NCI-H526 treated with DMSO at 0.1 percent for 48 hours (cell line): Measurements from ENCODE around the gene SELENOF.
A peak's percentile ranks its signal among the peaks of the same experiment; 100 is the strongest.

ENCODE experiments used
- DNase-seq: peaks from one replicate; lab custom pipeline; 2025; lab: John Stamatoyannopoulos, UW

SELENOF gene

DNA sequence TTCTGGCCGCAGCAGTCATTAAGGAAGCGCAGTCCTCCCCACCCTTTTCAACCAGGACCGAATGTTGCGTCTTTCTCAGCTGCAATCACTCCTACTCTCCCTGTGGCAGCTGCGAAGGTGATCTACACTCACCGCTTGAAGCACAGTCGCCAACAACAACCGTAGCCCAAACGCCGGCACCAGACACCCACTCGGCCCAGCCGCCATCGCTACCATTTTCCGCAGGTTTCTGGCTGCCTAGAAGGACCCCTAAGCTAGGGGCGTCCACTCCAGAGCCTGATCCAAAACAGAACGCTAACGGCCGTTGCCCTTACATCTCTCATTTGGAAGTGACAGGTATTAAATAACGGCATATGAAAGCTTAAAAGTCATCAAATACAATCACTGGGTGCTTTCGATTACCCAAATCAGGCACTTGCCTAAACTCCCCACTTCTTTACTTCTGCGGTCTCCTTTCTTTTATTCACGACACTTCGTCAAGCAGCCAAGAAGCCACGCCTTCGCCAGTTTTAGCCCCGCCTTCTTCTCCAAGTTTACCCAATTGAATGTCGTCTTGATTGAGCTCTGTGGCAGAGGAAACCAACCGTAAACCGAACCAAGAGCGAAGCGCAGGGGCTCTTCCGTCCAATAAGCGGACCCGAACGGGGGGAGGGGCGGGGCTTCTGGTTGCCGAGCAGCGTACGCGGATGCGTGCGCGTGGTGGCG lies at the start of gene SELENOF:
Gene SELENOF, minus strand, starts transcription at position 231 of the 705 bp plus-strand sequence. Its CDS starts 15 bp downstream, at position 216.
- peak; percentile 99 for DNase-seq

DNA sequence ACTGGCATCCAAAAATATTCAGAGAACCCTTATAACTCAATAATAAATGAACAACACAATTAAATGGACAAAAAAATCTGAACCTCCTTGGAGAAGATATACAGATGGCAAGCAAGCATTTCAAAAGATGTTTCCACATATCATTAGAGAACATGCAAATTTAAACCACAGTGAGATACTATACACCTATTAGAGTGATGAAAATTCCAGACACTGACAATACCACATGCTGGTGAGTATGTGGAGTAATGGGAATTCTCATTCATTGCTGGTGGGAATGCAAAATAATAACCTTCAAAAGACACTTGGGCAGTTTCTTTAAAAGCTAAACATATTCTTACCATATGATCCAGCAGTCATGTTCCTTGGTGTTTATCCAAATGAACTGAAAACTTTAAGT lies 46.6 kb upstream of the SELENOF start:
- DNase-seq: no peak

DNA sequence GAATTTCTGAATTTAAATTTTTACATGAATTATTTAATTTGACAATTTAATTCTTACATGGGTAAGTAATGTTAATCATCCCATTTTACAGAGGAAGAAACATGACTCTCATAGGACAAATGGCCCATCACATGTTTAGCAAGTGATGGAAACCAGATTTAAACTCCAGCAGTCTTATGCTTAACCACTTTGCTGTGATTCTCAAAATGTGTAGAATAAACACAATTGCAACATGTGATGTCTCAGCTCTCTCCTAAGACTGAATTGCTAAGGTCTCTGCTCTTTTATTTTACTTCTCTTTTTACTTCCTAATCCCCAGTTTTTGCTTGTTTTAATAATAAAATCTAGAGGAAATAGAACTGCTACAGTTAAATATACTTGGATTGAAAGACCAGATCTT lies 43.3 kb upstream of the SELENOF start:
- no peak for DNase-seq

DNA sequence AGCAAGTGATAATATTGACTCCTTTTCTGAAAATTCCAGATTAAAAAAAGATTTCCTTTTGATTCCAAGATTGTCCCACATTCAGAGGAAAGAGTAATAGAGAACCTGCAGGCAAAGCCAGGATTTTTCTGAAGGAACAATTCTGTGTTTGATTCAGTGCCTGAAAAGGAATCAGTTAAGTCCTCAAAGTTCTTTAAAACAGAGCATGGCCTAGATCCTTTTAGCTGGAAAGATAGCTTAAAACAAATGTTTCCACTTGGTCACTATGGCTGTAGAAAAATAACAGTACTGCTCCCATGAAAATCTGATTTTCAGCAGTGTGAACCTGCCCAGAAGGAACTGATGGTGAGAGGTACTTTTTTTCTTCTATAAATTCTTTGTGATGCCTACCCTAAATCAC lies 42.3 kb upstream of the SELENOF start:
- no peak for DNase-seq

DNA sequence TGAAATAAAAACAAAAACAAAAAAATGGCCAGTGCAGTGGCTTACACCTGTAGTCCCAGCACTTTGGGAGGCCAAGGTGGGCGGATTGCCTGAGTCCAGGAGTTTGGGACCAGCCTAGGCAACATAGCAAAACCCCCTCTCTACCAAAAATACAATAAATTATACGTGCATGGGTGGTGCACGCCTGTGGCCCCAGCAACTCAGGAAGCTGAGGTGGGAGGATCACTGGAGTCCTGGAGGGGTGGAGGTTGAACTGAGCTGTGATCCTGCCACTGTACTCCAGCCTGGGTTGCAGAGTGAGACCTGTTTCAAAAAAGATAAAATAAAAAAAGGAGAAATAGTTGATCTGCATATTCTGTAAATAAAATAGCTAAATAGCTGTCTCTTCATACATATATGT lies 41.8 kb upstream of the SELENOF start:
- DNase-seq: no peak

DNA sequence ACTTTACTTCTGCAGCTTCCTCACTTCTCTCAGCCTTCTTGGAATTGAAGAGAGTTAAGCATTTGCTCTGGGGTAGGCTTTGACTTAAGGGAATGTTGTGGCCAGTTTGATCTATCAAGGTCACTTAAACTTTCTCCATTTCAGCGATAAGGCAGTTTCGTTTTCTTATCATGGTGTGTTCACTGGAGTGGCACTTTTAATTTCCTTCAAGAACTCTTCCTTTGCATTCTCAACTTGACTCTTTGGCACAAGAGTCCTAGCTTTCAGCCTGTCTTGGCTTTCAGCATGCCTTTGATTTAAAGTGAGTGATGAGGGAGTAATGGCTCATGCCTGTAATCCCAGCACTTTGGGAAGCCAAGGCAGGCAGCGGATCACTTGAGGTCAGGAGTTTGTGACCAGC lies 39.2 kb upstream of the SELENOF start:
- DNase-seq: no peak

DNA sequence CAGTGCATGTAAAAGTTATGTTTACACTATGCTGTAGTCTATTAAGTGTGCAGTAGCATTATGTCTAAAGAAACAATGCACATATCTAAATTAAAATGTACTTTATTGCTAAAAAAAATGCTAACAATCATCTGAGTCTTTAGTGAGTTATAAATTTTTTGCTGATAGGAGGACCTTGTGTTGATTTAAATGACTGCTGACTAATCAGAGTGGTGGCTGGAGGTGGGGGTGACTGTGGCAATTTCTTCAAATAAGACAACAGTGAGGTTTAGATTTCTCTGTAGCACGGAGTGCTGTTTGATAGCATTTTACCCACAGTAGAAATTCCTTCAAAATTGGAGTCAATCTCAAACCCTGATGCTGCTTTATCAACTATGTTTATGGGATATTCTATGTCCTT lies 37.5 kb upstream of the SELENOF start:
- no peak for DNase-seq

DNA sequence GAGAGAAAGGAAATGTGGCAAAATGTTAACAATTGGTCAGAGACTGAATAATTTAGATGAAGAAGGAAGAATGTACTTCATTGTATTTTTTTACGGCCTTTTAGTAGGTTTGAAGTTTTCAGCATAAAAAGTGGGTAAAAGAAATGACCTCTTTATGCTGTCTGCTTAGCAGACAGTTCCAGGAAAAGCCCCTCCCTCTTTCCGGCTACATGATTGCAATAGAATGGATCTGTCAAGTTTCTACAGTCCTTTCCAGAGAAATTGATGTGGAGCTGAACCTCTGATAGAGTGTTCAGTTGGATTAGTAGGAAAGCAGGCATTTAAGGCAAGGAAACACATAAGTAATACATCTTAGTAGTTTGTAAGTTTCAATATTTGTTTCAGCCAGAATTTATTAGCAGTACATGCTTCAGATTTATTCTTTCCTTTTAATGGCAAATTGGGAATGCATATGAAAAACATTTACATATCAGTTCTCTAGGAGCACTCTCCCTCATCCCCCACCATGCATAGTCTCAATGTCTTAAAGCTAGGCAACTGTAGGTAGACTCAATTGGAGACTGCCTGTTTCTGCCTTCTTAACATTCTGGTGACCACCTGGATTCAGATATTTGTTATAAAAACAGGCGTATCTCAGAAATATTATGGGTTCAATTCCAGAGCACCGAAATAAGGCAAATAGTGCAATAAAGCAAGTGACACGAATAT lies 36.9 kb upstream of the SELENOF start:
- DNase-seq: no peak

DNA sequence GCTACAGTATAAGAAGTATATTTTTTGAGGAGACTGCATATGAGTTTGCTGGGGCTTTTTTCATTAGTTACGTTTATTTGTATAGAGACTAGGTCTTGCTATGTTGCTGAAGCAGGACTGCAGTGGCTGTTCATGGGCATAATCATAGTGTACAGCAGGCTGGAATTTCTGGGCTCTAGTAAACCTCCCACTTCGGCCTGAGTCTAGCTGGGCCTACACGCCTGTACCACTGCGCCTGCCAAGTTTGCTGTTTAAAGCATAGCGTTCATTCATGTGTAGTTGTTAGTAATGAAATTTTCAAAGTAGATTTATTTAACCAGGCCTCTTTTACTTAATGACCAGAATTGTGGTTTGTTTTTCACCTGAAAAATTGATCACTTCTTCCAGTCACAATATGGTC lies 34.3 kb upstream of the SELENOF start:
- DNase-seq: no peak

DNA sequence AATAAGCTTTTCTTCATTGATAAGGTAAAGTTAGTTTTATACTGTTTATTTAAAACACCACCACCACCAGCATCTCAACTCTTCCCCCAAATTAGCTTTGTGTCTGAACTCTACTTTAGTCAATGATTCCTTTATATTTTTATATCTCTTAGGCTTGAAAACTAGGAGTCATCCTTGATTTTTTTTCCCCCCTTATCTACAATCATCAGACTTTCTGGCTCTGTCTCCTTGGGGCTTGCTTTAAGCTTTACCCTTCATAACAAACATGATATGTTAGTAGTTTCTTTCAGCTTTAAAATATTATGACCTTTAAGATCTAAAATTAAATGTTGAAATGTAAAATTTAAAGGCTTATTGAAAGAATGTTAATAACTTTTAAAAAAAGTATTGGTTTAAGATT lies 28.8 kb upstream of the SELENOF start:
- no peak for DNase-seq

DNA sequence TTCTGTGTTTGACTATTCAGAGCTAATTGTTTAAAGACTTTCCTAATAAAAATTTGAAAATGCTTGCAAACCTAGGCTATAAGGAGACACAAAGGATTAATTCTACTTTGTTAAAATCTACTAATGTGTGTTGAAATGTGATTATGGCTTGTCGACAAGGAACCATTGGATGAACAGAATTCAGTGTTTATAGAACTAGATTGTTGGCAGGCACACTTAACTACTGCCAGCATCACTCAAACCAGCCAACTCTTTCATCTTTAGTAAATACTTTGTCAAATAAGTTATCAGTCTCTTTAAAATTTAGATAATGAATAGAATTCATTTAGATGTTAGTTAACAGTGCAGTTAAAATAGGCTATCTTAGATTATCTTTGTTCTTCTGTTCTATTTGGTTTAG lies 28.1 kb upstream of the SELENOF start:
- DNase-seq: no peak

DNA sequence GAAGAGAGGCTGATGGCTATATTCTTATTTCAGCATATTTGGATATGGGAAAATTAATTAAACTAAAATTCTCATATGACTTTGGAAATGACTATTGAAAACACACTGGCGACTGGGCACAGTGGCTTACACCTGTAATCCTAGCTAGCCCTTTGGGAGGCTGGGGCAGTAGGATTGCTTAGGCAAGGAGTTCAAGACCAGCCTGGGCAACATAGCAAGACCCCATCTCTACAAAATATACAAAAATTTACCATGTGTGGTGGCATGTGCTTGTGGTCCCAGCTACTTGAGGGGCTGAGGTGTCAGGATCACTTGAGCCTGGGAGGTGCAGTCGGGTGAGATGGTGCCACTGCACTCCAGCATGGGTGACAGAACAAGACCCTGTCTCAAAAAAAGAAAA lies 26.7 kb upstream of the SELENOF start:
- DNase-seq: no peak

DNA sequence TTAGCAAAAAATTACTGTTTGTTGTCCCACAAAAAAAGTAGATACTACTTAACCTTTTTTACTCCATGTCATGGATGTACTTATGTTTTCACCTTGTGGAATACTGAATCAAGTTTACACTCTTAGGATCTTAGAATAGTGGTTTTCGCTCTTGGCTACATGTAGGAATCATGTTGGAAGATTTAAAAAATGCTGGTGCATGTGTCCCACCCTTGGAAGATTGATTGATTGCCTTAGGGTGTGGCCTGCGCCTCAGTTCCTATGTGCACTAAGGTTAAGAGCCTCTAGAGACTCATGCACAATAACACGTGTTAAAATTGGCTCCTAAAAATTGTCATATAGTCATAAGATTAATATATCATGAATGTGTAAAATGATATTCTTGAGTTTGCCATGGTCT lies 25.5 kb upstream of the SELENOF start:
- no peak for DNase-seq

DNA sequence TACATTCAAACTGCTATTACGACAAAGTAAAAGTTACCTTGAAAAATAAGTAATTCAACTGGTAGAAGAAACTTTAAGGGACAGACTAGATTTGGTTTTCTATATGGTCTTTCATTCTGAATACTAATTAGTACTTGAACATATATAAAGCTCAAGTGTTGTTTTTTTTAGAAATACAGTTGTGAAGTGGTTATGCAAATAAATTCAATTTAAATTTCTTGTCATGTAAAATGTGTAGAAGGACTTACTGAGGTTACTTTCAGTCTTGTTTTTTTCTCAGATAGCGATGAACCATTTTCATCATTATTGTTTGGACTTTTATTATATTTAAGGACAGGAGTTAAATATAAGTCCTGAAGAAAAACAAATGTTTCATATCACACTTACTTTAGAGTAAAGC lies 24.9 kb upstream of the SELENOF start:
- no peak for DNase-seq

DNA sequence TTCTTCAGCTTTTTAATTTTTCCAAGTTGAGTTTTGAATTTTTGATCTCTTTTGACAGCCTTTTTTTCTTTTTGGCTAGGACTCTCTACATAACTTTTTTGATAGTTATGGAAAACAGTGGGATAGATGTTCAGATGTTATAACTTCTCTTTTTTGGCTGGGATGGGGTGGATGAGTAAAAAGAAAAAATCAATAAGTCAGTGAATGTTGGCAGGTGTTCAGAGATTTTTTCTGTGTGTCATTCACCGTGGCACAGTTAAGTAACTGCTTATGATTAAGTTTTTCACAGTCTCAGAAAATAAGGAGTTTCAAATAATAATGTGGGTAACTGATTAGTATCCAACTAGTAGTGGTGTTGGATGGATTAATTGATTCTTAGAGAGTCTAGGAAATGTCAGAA lies 24.5 kb upstream of the SELENOF start:
- DNase-seq: no peak

DNA sequence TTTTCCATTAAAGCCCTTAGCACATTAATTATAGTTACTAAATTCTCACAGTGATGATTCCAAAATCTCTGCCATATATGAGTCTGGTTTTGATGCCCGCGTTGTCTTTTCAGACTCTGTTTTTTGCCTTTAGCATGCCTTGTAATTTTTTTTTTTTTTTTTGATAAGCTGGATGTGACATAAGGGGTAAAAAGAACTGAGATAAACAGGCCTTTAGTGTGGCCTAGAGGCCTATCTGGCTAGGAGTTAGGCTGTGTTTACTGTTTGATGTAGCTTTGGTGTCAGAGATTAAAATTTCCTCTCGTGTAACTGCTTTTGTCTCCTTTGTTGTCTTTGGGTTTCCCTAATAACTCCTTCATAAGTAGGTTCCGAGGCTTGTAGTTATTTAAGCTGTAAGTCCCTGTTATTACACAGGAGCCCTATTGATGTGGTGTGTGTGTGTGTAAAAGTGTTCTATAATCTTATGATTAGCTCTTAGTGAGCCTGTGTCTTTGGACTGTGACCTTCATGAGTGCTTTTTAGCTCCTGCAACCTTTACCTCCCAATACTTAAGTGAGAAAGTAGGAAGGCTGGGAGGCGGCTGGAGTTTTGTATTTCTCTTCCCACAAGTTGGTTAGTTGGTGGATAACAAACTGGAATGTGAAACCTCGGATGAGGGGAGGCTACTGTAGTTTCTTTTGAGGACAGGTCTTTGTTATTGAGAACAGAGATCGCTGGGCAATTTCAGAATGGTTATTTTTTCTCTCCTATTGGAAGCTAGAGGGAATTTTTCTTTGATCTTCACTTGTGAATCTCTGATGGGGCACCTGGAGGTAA lies 19.8 kb upstream of the SELENOF start:
- no peak for DNase-seq

DNA sequence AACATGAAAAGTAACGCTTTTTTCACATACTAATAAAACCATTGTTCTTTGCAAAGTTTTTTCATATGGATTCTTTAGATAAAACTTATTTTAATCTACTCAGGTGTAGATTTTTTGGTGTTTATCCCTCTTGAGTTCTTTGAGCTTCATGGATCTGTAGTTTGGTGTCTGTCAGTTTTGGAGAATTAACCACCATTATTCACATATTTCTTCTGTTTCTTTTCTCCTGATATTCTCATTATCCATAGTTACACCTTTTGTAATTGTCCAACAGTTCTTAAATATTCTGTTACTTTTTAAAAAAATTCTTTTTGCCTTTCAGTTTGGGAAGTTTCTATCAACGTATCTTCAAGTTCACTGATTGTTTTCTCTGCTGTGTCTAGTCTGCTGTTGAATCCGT lies 19.1 kb upstream of the SELENOF start:
- no peak for DNase-seq

DNA sequence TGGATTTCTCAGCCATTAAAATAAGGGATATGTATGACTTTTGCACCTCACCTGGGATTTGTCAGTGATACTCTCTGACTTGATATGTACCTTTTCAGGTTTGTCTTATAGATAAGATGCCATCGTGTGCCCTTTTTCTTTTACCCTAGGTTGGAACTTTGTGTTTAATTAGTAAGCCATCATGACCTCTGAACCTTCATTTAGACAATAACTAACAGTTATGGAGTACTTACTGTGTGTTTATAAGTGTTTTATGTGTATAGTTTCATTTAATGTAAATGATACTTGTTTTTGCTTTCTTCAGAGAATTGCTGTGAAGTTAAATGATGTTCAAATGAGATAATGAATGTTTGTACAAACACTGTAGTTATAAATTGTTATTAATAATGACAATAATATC lies 14.9 kb upstream of the SELENOF start:
- DNase-seq: no peak

DNA sequence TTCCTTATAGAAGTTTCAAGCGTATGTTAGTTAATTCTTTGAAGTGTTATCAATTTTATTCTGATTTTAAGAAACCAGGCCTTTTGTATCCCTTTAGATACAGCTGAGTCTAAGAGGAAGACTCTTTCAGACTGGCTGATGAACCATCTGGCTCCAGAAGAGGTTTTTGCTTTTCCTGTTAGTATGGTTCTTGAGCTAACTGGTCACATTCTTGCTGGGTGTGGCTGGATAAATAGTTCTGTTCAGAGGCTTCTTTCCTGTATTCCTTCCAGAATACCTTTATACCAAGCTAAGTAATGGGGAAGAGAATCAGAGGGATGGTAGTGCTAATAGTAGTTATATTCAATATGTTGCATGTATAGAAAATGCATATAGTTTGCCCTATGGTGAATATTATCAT lies 13.0 kb upstream of the SELENOF start:
- DNase-seq: no peak

DNA sequence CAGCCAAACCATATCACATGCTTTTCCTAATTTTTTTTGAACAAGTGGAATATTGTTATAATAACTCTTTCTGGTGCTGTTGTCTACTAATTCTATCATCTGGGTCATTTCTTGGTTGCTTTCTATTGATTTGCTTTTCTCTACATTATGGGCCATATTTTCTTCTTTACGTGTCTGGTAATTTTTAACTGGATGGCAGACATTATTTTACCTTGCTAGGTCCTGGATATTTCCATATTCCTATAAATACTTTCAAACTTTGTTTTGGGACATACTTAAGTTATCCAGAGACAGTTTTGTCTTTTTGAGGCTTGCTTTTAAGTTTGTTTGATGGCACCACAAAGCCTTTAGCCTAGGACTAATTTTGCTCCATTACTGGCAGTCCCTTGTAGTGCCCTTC lies 11.8 kb upstream of the SELENOF start:
- DNase-seq: no peak

DNA sequence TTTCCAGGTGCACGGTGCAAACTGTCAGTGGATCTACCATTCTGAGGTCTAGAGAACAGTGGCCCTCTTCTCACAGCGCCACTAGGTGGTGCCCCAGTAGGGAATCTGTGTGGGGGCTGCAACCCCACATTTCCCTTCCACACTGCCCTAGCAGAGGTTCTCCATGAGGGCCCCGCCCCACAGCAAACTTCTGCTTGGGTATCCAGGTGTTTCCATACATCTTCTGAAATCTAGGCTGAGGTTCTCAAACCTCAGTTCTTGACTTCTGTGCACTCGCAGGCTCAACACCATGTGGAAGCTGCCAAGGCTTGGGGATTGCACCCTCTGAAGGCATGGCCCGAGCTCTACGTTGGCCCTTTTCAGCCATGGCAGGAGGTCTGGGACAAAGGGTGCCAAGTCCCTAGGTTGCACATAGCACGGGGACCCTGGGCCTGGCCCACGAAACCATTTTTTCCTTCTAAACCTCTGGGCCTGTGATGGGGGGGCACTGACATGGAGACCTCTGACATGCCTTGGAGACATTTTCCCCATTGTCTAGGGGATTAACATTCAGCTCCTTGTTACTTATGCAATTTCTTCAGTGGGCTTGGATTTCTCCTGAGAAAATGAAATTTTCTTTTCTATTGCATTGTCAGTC lies 10.5 kb upstream of the SELENOF start:
- DNase-seq: no peak

DNA sequence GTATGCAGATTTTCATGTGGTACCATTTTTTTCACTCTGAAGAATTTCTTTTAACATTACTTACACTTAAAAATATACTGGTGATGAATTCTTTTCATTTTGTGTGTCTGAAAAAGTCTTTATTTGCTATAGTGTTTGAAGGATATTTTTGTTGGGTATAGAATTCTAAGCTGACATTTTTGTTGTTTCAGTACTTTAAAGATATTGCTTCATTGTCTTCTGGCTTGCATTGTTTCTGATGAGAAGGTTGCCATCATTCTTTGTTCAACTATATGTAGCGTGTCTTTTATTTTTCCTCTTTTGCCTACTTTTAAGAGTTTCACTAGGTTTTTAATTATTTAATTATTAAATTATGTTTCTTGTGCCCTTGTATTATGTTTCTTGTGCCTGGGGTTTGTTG lies 8.5 kb upstream of the SELENOF start:
- DNase-seq: no peak

DNA sequence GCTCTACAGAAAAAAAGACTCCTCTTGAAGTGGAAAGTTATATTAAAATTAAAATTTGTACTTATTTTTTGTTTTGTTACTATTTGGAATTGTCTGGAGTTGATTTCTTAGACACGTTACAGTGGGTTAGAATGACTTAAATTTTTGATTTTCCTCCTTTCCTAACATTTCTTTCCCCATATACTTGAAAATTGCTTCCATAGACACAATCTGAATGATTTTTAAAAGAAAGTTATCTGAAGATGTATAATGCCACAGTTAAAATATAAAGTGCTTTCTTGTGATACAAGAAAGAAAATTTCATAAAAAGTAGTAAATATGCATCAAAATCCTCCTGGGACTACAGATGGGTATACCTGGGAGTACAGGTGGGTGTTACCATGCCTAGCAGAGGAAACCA lies 2.8 kb upstream of the SELENOF start:
- DNase-seq: no peak
